ENCODE measurements around the gene LBX2. TPM values are rescaled to one million over a fixed set of nuclear protein-coding genes. Genes with fewer than 3 reads are reported as not detected.
A peak's percentile ranks its signal among the peaks of the same experiment; 100 is the strongest.

LBX2 gene
- total RNA-seq, 2 experiments from 2014 or later: 0.31 TPM; not detected in 1

- Mint-ChIP-seq H3K9me3 (no peaks in the 10 kb centered on the region), H3K36me3 (ENCODE audit: low read depth) (peaks cover 7% of the 10 kb centered on the region), H3K4me1 (ENCODE audit: low read depth) (peaks cover 26% of the 10 kb centered on the region), H3K4me3 (no peak overlapping the region), H3K27ac (no peak overlapping the region), H3K27me3 (ENCODE audit: low read depth) (peaks cover 42% of the 10 kb centered on the region)
- intact Hi-C loops (cut with micrococcal nuclease): no loop called here
- CTCF ChIA-PET: interaction anchor here (1.3 to 2.2 kb wide), 3 partner anchors 18 to 29 kb away, joined by 6 to 9 read pairs (median 6); partner anchors contain the start of genes AUP1, CCDC142, HTRA2 and TTC31
- DNase-seq: no peak
Measured at GRCh38 chr2:74511104-74511989, 11.9 kb upstream of the LBX2 start.

- Mint-ChIP-seq H3K27me3 (ENCODE audit: low read depth) (peaks cover 35% of the 10 kb centered on the region), H3K36me3 (ENCODE audit: low read depth) (peaks cover 13% of the 10 kb centered on the region), H3K4me3 (no peak overlapping the region), H3K9me3 (no peaks in the 10 kb centered on the region), H3K27ac (no peak overlapping the region), H3K4me1 (ENCODE audit: low read depth) (peaks cover 23% of the 10 kb centered on the region)
- intact Hi-C loops (cut with micrococcal nuclease): no loop called here
- DNase-seq: no peak
- CTCF ChIA-PET: interaction anchor here (1.1 to 2.9 kb wide), 5 partner anchors 19 to 78 kb away, joined by 6 to 14 read pairs (median 7); partner anchors contain the start of genes AUP1, CCDC142, HTRA2 and TTC31
Measured at GRCh38 chr2:74510272-74510671, 10.9 kb upstream of the LBX2 start.

GRCh38 chr2:74507926-74508520 is 8.6 kb upstream of the LBX2 start:
- intact Hi-C loops (cut with micrococcal nuclease): loop anchor here (1.0 to 10.0 kb wide), 9 partner anchors 8 to 447 kb away; partner anchors contain the start of genes AUP1, DOK1, HK2 and HTRA2
- no peaks in the 10 kb centered on the region for H3K9me3 Mint-ChIP-seq
- DNase-seq: peak; percentile 45
- H3K36me3 Mint-ChIP-seq (ENCODE audit: low read depth): peaks cover 24% of the 10 kb centered on the region
- peaks cover 36% of the 10 kb centered on the region for H3K4me1 Mint-ChIP-seq (ENCODE audit: low read depth)
- peak overlapping the region; percentile 91 for H3K4me3 Mint-ChIP-seq
- peak overlapping the region; percentile 98 for H3K27ac Mint-ChIP-seq
- H3K27me3 Mint-ChIP-seq (ENCODE audit: low read depth): peaks cover 40% of the 10 kb centered on the region
- CTCF ChIA-PET: interaction anchor here (1.1 to 2.9 kb wide), 3 partner anchors 24 to 80 kb away, joined by 3 to 14 read pairs (median 3); partner anchors contain the start of genes CCDC142 and TTC31

- peaks cover 40% of the 10 kb centered on the region for H3K4me1 Mint-ChIP-seq (ENCODE audit: low read depth)
- intact Hi-C loops (cut with micrococcal nuclease): loop anchor here (1.0 to 10.0 kb wide), 9 partner anchors 9 to 447 kb away; partner anchors contain the start of genes AUP1, DOK1, HK2 and HTRA2
- peak within 1 kb of the TSS; percentile 98 for H3K27ac Mint-ChIP-seq
- peak; percentile 99 for DNase-seq
- peaks cover 24% of the 10 kb centered on the region for H3K36me3 Mint-ChIP-seq (ENCODE audit: low read depth)
- peak within 1 kb of the TSS; percentile 91 for H3K4me3 Mint-ChIP-seq
- no peaks in the 10 kb centered on the region for H3K9me3 Mint-ChIP-seq
- H3K27me3 Mint-ChIP-seq (ENCODE audit: low read depth): peaks cover 41% of the 10 kb centered on the region
- CTCF ChIA-PET: interaction anchor here (1.1 to 1.8 kb wide), 2 partner anchors 26 to 81 kb away, joined by 3 to 14 read pairs; no protein-coding TSS in a partner anchor
Measured at GRCh38 chr2:74507145-74507925, 7.9 kb upstream of the LBX2 start, which contains the start of gene PCGF1. PCGF1 (minus strand) TSS chr2:74507695; CDS start chr2:74507668, 27 bp downstream.

- Mint-ChIP-seq H3K4me1 (ENCODE audit: low read depth) (peaks cover 45% of the 10 kb centered on the region), H3K27me3 (ENCODE audit: low read depth) (peaks cover 45% of the 10 kb centered on the region), H3K27ac (no peak overlapping the region), H3K36me3 (ENCODE audit: low read depth) (peaks cover 24% of the 10 kb centered on the region), H3K4me3 (no peak overlapping the region), H3K9me3 (no peaks in the 10 kb centered on the region)
- intact Hi-C loops (cut with micrococcal nuclease): loop anchor here (2.0 to 10.0 kb wide), 5 partner anchors 49 to 449 kb away; partner anchors contain the start of genes DOK1, HK2, POLE4 and SEMA4F
- DNase-seq: no peak
- CTCF ChIA-PET: interaction anchor here (0.5 to 4.8 kb wide), 5 partner anchors 23 to 83 kb away, joined by 3 to 14 read pairs (median 10); partner anchors contain the start of genes CCDC142 and TTC31
Measured at GRCh38 chr2:74505448-74506246, 6.2 kb upstream of the LBX2 start.

GRCh38 chr2:74504591-74504990 is 5.2 kb upstream of the LBX2 start:
- Mint-ChIP-seq H3K9me3 (no peaks in the 10 kb centered on the region), H3K4me1 (ENCODE audit: low read depth) (peaks cover 48% of the 10 kb centered on the region), H3K27me3 (ENCODE audit: low read depth) (peaks cover 51% of the 10 kb centered on the region), H3K36me3 (ENCODE audit: low read depth) (peaks cover 24% of the 10 kb centered on the region), H3K27ac (no peak overlapping the region), H3K4me3 (no peak overlapping the region)
- CTCF ChIA-PET: interaction anchor here (1.0 to 4.8 kb wide), 3 partner anchors 22 to 83 kb away, joined by 3 to 14 read pairs (median 10); partner anchors contain the start of genes CCDC142 and TTC31
- intact Hi-C loops (cut with micrococcal nuclease): loop anchor here (10.0 kb wide), 1 partner anchor 450 kb away; the partner anchor contains the start of gene POLE4
- DNase-seq: no peak

- H3K27me3 Mint-ChIP-seq (ENCODE audit: low read depth): peaks cover 57% of the 10 kb centered on the region
- peaks cover 53% of the 10 kb centered on the region for H3K4me1 Mint-ChIP-seq (ENCODE audit: low read depth)
- H3K9me3 Mint-ChIP-seq: no peaks in the 10 kb centered on the region
- CTCF ChIA-PET: interaction anchor here (1.0 to 4.8 kb wide), 4 partner anchors 21 to 112 kb away, joined by 3 to 14 read pairs (median 8); partner anchors contain the start of genes CCDC142 and TTC31
- peak overlapping the region; percentile 59 for H3K4me3 Mint-ChIP-seq
- no peak overlapping the region for H3K27ac Mint-ChIP-seq
- peaks cover 24% of the 10 kb centered on the region for H3K36me3 Mint-ChIP-seq (ENCODE audit: low read depth)
- intact Hi-C loops (cut with micrococcal nuclease): loop anchor here (10.0 kb wide), 1 partner anchor 451 kb away; the partner anchor contains the start of gene POLE4
- no peak for DNase-seq
Measured at GRCh38 chr2:74503506-74504475, 4.4 kb upstream of the LBX2 start.

- intact Hi-C loops (cut with micrococcal nuclease): loop anchor here (10.0 kb wide), 1 partner anchor 452 kb away; the partner anchor contains the start of gene POLE4
- peaks cover 54% of the 10 kb centered on the region for H3K4me1 Mint-ChIP-seq (ENCODE audit: low read depth)
Measured at GRCh38 chr2:74502720-74503505, 3.5 kb upstream of the LBX2 start.

GRCh38 chr2:74502147-74502719 is 2.8 kb upstream of the LBX2 start:
- Mint-ChIP-seq H3K27ac (no peak overlapping the region), H3K27me3 (ENCODE audit: low read depth) (peaks cover 70% of the 10 kb centered on the region), H3K36me3 (ENCODE audit: low read depth) (peaks cover 21% of the 10 kb centered on the region), H3K4me3 (peak overlapping the region; percentile 59), H3K9me3 (no peaks in the 10 kb centered on the region), H3K4me1 (ENCODE audit: low read depth) (peaks cover 58% of the 10 kb centered on the region)
- CTCF ChIA-PET: interaction anchor here (1.9 to 4.8 kb wide), 3 partner anchors 19 to 85 kb away, joined by 10 to 24 read pairs (median 14); partner anchors contain the start of genes CCDC142 and TTC31
- intact Hi-C loops (cut with micrococcal nuclease): loop anchor here (10.0 kb wide), 1 partner anchor 453 kb away; the partner anchor contains the start of gene POLE4
- no peak for DNase-seq

More at GRCh38 chr2:74502720-74503505, 3.5 kb upstream of the LBX2 start:
- H3K36me3 Mint-ChIP-seq (ENCODE audit: low read depth): peaks cover 24% of the 10 kb centered on the region
- H3K4me3 Mint-ChIP-seq: peak overlapping the region; percentile 59
- CTCF ChIA-PET: interaction anchor here (1.0 to 4.8 kb wide), 3 partner anchors 20 to 111 kb away, joined by 5 to 14 read pairs (median 10); partner anchors contain the start of genes CCDC142 and TTC31
- peaks cover 64% of the 10 kb centered on the region for H3K27me3 Mint-ChIP-seq (ENCODE audit: low read depth)
- DNase-seq: peak; percentile 58
- H3K27ac Mint-ChIP-seq: no peak overlapping the region
- no peaks in the 10 kb centered on the region for H3K9me3 Mint-ChIP-seq

Data from activated naive CD4-positive, alpha-beta T cell treated with anti-CD3 and anti-CD28 coated beads for 36 hours (primary cell).